OCI-LY1 (cell line): Measurements from ENCODE around the gene ZNF407.

Experiments used
- H2AFZ ChIP-seq: fragments of 200-600 bp; sonication (generic), shearing (Covaris generic); 2 replicates; pipeline ENCODE4 v1.6.0; 2014; ENCODE audit warnings: antibody characterized with exemption, mild to moderate bottlenecking, low read length
- H3F3A ChIP-seq: fragments of 200-600 bp; sonication (generic), shearing (Covaris generic); 2 replicates; pipeline ENCODE4 v1.6.0; 2014; ENCODE audit warnings: mild to moderate bottlenecking, antibody characterized with exemption, low read length, moderate library complexity; ENCODE audit not compliant: insufficient read depth
- H3K27ac ChIP-seq: fragments of 200-600 bp; sonication (generic); 2 replicates; pipeline ENCODE4 v1.5.1; 2014; ENCODE audit warnings: low read length, mixed run types, mild to moderate bottlenecking, low read depth; ENCODE audit not compliant: poor library complexity, severe bottlenecking
- H3K27me3 ChIP-seq: fragments of 200-600 bp; sonication (generic); 2 replicates; pipeline ENCODE4 v1.6.0; 2014; ENCODE audit warnings: antibody characterized with exemption, mild to moderate bottlenecking, low read length, moderate library complexity; ENCODE audit not compliant: insufficient read depth
- H3K36me3 ChIP-seq: fragments of 200-600 bp; sonication (generic); 2 replicates; pipeline ENCODE4 v1.6.1; 2014; ENCODE audit warnings: mild to moderate bottlenecking, antibody characterized with exemption, low read length, moderate library complexity, mixed read lengths; ENCODE audit not compliant: insufficient read depth
- H3K4me1 ChIP-seq: fragments of 200-600 bp; sonication (generic); 2 replicates; pipeline ENCODE4 v1.5.1; 2014; ENCODE audit warnings: mild to moderate bottlenecking, low read length, moderate library complexity; ENCODE audit not compliant: insufficient read depth, severe bottlenecking
- H3K4me2 ChIP-seq: fragments of 200-600 bp; sonication (generic), shearing (Covaris generic); 2 replicates; pipeline ENCODE4 v1.6.1; 2014; ENCODE audit warnings: low read length
- H3K4me3 ChIP-seq: fragments of 200-600 bp; sonication (generic); 2 replicates; pipeline ENCODE4 v1.5.1; 2014; ENCODE audit warnings: low read length, low read depth, mild to moderate bottlenecking, mixed read lengths; ENCODE audit not compliant: poor library complexity, severe bottlenecking
- H3K79me2 ChIP-seq: fragments of 200-600 bp; shearing (Covaris generic); 2 replicates; pipeline ENCODE4 v1.6.1; 2016; ENCODE audit warnings: mixed run types, low read length, mixed read lengths; ENCODE audit not compliant: insufficient read depth
- H3K9ac ChIP-seq: fragments of 200-600 bp; sonication (generic), shearing (Covaris generic); 2 replicates; pipeline ENCODE4 v1.6.1; 2014; ENCODE audit warnings: mild to moderate bottlenecking, low read length, mixed read lengths
- H3K9me2 ChIP-seq: fragments of 200-600 bp; sonication (generic), shearing (Covaris generic); 2 replicates; pipeline ENCODE4 v1.6.1; 2014; ENCODE audit warnings: low read depth, mild to moderate bottlenecking, low read length, mixed read lengths
- H3K9me3 ChIP-seq: fragments of 200-600 bp; shearing (Covaris generic); 2 replicates; pipeline ENCODE4 v1.6.1; 2014; ENCODE audit warnings: low read length, mixed read lengths
- H4K20me1 ChIP-seq: fragments of 200-600 bp; sonication (generic), shearing (Covaris generic); 2 replicates; pipeline ENCODE4 v1.6.0; 2016; ENCODE audit warnings: mild to moderate bottlenecking, low read length; ENCODE audit not compliant: insufficient read depth
- CTCF ChIP-seq: fragments of 200-600 bp; sonication (generic), shearing (Covaris generic); IDR thresholded peaks from 2 replicates; pipeline ENCODE4 v1.5.1; 2017; ENCODE audit warnings: mild to moderate bottlenecking, antibody characterized with exemption, low read length, moderate library complexity, mixed read lengths
- EZH2 ChIP-seq: fragments of 200-600 bp; sonication (generic), shearing (Covaris generic); IDR thresholded peaks from 2 replicates; pipeline ENCODE4 v1.8.0; 2017; ENCODE audit warnings: borderline replicate concordance, mixed run types, mild to moderate bottlenecking, antibody characterized with exemption, low read length, moderate library complexity, mixed read lengths

Gene ZNF407

GRCh38 chr18:75062297-75062886, 464.7 kb downstream of the ZNF407 start:
- Histone ChIP-seq H3K4me3 (no peak overlapping the region), H3K36me3 (no peaks in the 10 kb centered on the region)

GRCh38 chr18:75063196-75063595, 465.5 kb downstream of the ZNF407 start:
- Histone ChIP-seq H3K9me2 (no peaks in the 10 kb centered on the region), H3K79me2 (no peaks in the 10 kb centered on the region), H4K20me1 (no peaks in the 10 kb centered on the region), H3K4me1 (no peaks in the 10 kb centered on the region), H3K4me3 (no peak overlapping the region), H3K4me2 (no peak overlapping the region), H2AFZ (no peak overlapping the region), H3K9ac (no peak overlapping the region), H3K36me3 (no peaks in the 10 kb centered on the region), H3K27ac (no peak overlapping the region), H3K9me3 (no peaks in the 10 kb centered on the region), H3F3A (no peaks in the 10 kb centered on the region), H3K27me3 (no peaks in the 10 kb centered on the region)
- TF ChIP-seq CTCF (no peak), EZH2 (no peak)

More at GRCh38 chr18:75062297-75062886, 464.7 kb downstream of the ZNF407 start:
- H3K9me3 ChIP-seq = no peaks in the 10 kb centered on the region
- no peak for TF ChIP-seq EZH2
- TF ChIP-seq CTCF = no peak
- H3F3A ChIP-seq = no peaks in the 10 kb centered on the region
- no peak overlapping the region for H3K9ac ChIP-seq
- no peaks in the 10 kb centered on the region for H3K9me2 ChIP-seq
- H3K4me2 ChIP-seq = no peak overlapping the region
- H2AFZ ChIP-seq = no peak overlapping the region
- H3K27ac ChIP-seq = no peak overlapping the region
- no peaks in the 10 kb centered on the region for H3K27me3 ChIP-seq
- no peaks in the 10 kb centered on the region for H3K4me1 ChIP-seq
- no peaks in the 10 kb centered on the region for H3K79me2 ChIP-seq
- no peaks in the 10 kb centered on the region for H4K20me1 ChIP-seq

GRCh38 chr18:75063615-75064512, 466.2 kb downstream of the ZNF407 start:
- H3K9me3 ChIP-seq = no peaks in the 10 kb centered on the region
- no peaks in the 10 kb centered on the region for H3K4me1 ChIP-seq
- no peak overlapping the region for H3K4me2 ChIP-seq
- H3K9ac ChIP-seq = no peak overlapping the region
- H3K36me3 ChIP-seq = no peaks in the 10 kb centered on the region
- no peaks in the 10 kb centered on the region for H4K20me1 ChIP-seq
- H3K9me2 ChIP-seq = no peaks in the 10 kb centered on the region
- no peak overlapping the region for H3K4me3 ChIP-seq
- no peak for TF ChIP-seq EZH2
- no peak for TF ChIP-seq CTCF
- no peaks in the 10 kb centered on the region for H3F3A ChIP-seq
- H3K79me2 ChIP-seq = no peaks in the 10 kb centered on the region
- no peak overlapping the region for H3K27ac ChIP-seq
- no peak overlapping the region for H2AFZ ChIP-seq
- H3K27me3 ChIP-seq = peaks cover 1% of the 10 kb centered on the region; the same call in 1 of the 2 replicates
